Endodermal cell (in vitro differentiated cells): ENCODE data around the gene XDH. TPM values are rescaled to one million over a fixed set of nuclear protein-coding genes. Genes with fewer than 3 reads are reported as not detected.

Experiments
- DNase-seq: peaks from one replicate; pipeline ENCODE4 v3.0.0-alpha.2; 2017
- H3K27ac ChIP-seq: 2 replicates; pipeline ENCODE4 v1.5.1; 2013; ENCODE audit warnings: mild to moderate bottlenecking, low read depth, low read length, moderate library complexity
- H3K27me3 ChIP-seq: 2 replicates; pipeline ENCODE4 v1.6.1; 2013; ENCODE audit warnings: mild to moderate bottlenecking, low read length, moderate library complexity; ENCODE audit not compliant: insufficient read depth, control insufficient read depth, poor library complexity, severe bottlenecking
- H3K36me3 ChIP-seq: 2 replicates; pipeline ENCODE4 v1.7.0; 2013; ENCODE audit warnings: mild to moderate bottlenecking, low read length, moderate library complexity; ENCODE audit not compliant: control insufficient read depth, insufficient read depth
- H3K4me1 ChIP-seq: one replicate; pipeline ENCODE4 v1.7.0; 2013; ENCODE audit warnings: low read length; ENCODE audit not compliant: control insufficient read depth, insufficient read depth
- H3K4me3 ChIP-seq: 2 replicates; pipeline ENCODE4 v1.5.1; 2013; ENCODE audit warnings: mild to moderate bottlenecking, low read length, moderate library complexity
- H3K9ac ChIP-seq: 2 replicates; pipeline ENCODE4 v1.6.1; 2013; ENCODE audit warnings: mild to moderate bottlenecking, low read length, moderate library complexity; ENCODE audit not compliant: poor library complexity, severe bottlenecking; ENCODE audit errors: extremely low read depth
- H3K9me3 ChIP-seq: 2 replicates; pipeline ENCODE4 v1.6.1; 2013; ENCODE audit warnings: mild to moderate bottlenecking, low read length, moderate library complexity; ENCODE audit not compliant: control insufficient read depth
- H3K27ac Mint-ChIP-seq: 2 replicates; pipeline ENCODE4 v1.8.0; 2020; ENCODE audit warnings: mixed read lengths
- H3K27me3 Mint-ChIP-seq: 2 replicates; pipeline ENCODE4 v1.8.0; 2021; ENCODE audit warnings: mild to moderate bottlenecking, mixed read lengths; ENCODE audit not compliant: insufficient read depth
- H3K36me3 Mint-ChIP-seq: 2 replicates; pipeline ENCODE4 v1.8.0; 2020; ENCODE audit warnings: low read depth, mixed read lengths
- H3K4me1 Mint-ChIP-seq: 2 replicates; pipeline ENCODE4 v1.8.0; 2020; ENCODE audit warnings: mixed read lengths
- H3K4me3 Mint-ChIP-seq: 2 replicates; pipeline ENCODE4 v1.8.0; 2020; ENCODE audit warnings: mild to moderate bottlenecking, moderate library complexity, mixed read lengths
- H3K9me3 Mint-ChIP-seq: 2 replicates; pipeline ENCODE4 v1.8.0; 2020; ENCODE audit warnings: mild to moderate bottlenecking, mixed read lengths
- WGBS, 2 experiments: methylation state at CpG; one replicate each; pipeline versions ENCODE4 v1.1.5 to v1.1.7; 2013; ENCODE audit warnings: missing lambda C conversion rate in 2 of 2, mixed read lengths in 1 of 2; ENCODE audit not compliant: insufficient coverage in 1 of 2, insufficient read length in 1 of 2; 5-methylcytosine and 5-hydroxymethylcytosine counted together
- total RNA-seq, 2 donors: library from RNA; stranded (reverse); fragmentation: NEBNext Ultra II Directional in 1 of 2; extraction: Animal tissue kit (Norgen Biotek cat#: 25700) in 1 of 2; gene quantifications; 2 replicates in 1 of 2; 3 replicates in 1 of 2; pipeline ENCODE4 v1.2.1, GENCODE V29; 2021
- TF ChIP-seq, protein P1 (sequence below): fragments of 200-600 bp; sonication (generic); conservative IDR thresholded peaks from 2 replicates; pipeline ENCODE4 v1.5.0; 2021; ENCODE audit warnings: antibody characterized with exemption, mild to moderate bottlenecking

Gene XDH
- total RNA-seq, 2 donors from 2014 or later = 1.9 to 4.0 TPM

DNA sequence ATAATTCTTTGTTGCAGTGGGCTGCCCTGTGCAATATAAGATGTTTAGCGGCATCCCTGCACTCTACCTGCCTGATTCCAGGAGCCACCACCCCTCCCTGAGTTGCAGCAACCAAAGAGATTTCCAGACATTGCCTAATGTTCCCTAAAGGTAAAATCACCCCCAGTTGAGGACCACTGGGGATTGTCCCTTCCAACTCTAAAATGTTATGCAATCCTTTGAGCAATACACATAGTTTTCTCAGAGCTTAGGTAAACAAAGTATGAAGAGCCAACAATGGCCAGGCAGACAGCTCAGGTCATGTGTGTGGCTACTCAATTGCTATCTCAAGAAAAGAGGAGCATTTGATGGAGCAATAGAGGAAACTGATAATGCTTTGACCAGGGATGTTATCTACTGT is 87.0 kb downstream of the XDH start:
- Mint-ChIP-seq H3K36me3 (no peaks in the 10 kb centered on the region), H3K9me3 (no peaks in the 10 kb centered on the region), H3K27ac (no peak overlapping the region), H3K4me1 (peaks cover 37% of the 10 kb centered on the region), H3K4me3 (no peak overlapping the region), H3K27me3 (peaks cover 37% of the 10 kb centered on the region)
- H3K27ac ChIP-seq = no peak overlapping the region
- no peak overlapping the region for H3K9ac ChIP-seq
- H3K9me3 ChIP-seq = no peaks in the 10 kb centered on the region
- no peaks in the 10 kb centered on the region for H3K36me3 ChIP-seq
- 83 to 88% methylated on average over 1 of the region's 1 CpG for WGBS, 2 experiments
- no peak for DNase-seq
- TF ChIP-seq, protein P1, sequence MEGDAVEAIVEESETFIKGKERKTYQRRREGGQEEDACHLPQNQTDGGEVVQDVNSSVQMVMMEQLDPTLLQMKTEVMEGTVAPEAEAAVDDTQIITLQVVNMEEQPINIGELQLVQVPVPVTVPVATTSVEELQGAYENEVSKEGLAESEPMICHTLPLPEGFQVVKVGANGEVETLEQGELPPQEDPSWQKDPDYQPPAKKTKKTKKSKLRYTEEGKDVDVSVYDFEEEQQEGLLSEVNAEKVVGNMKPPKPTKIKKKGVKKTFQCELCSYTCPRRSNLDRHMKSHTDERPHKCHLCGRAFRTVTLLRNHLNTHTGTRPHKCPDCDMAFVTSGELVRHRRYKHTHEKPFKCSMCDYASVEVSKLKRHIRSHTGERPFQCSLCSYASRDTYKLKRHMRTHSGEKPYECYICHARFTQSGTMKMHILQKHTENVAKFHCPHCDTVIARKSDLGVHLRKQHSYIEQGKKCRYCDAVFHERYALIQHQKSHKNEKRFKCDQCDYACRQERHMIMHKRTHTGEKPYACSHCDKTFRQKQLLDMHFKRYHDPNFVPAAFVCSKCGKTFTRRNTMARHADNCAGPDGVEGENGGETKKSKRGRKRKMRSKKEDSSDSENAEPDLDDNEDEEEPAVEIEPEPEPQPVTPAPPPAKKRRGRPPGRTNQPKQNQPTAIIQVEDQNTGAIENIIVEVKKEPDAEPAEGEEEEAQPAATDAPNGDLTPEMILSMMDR = no peak
- peaks cover 14% of the 10 kb centered on the region for H3K4me1 ChIP-seq
- H3K4me3 ChIP-seq = no peak overlapping the region
- H3K27me3 ChIP-seq = peaks cover 10% of the 10 kb centered on the region

DNA sequence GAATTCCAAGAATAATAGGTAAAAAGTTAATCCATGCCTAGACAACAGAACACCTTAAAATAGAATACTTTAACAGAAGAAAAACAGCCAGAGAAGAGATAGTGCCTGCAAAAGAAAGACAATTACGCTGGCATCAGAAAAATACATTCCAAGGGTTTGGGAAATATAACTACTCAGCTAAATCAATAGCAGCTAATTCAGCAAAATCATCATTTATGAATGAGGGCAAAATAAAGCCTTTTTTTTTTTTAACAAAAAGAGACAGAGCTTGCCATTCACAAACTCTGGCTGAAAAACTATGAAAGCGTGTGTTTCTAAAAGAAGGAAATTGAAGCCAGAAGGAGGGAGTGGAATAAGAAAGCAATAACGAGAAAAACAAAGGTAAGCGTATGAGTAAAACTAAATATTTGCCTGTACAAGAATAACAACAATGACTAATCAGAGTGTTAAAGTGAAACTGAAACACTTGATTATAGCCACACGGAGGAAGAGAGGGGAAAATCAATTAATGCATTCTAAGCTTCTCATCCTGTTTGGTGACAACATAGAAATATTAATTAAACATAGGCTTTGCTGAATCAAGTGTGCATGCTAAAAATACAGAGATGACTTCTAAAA is 90.4 kb downstream of the XDH start:
- no peak overlapping the region for H3K27ac Mint-ChIP-seq
- Histone ChIP-seq H3K36me3 (no peaks in the 10 kb centered on the region), H3K9ac (no peak overlapping the region), H3K9me3 (no peaks in the 10 kb centered on the region), H3K27ac (no peak overlapping the region), H3K4me1 (peaks cover 10% of the 10 kb centered on the region), H3K27me3 (no peaks in the 10 kb centered on the region), H3K4me3 (no peak overlapping the region)
- TF ChIP-seq, protein P1 = no peak
- DNase-seq = no peak
- no peak overlapping the region for H3K4me3 Mint-ChIP-seq
- H3K9me3 Mint-ChIP-seq = no peaks in the 10 kb centered on the region
- peaks cover 15% of the 10 kb centered on the region for H3K4me1 Mint-ChIP-seq
- 88 to 100% methylated on average over 3 to 5 of the region's 5 CpGs for WGBS, 2 experiments
- no peaks in the 10 kb centered on the region for H3K36me3 Mint-ChIP-seq
- H3K27me3 Mint-ChIP-seq = peaks cover 17% of the 10 kb centered on the region

DNA sequence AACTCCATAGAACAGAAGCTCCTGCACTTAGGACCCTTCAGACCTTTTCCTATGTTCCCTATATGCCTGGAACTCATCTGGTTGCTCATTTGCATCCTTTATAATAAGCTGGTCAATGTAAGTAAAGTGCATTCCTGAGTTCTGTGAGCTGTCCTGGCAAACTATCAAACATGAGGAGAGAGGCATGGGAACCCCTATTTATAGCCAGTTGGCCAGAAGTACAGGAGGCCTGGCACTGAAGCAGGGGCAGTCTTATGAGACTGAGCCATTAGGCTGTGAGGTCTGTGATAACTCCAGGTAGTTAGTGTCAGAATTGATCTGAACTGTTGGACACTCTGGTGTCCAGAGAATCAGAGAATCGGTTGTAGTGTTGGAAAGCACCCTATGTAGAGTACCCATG is 92.2 kb downstream of the XDH start:
- H3K4me3 ChIP-seq = no peak overlapping the region
- H3K4me3 Mint-ChIP-seq = no peak overlapping the region
- H3K9me3 ChIP-seq = no peaks in the 10 kb centered on the region
- H3K27me3 Mint-ChIP-seq = peaks cover 11% of the 10 kb centered on the region
- H3K27ac ChIP-seq = no peak overlapping the region
- H3K36me3 Mint-ChIP-seq = no peaks in the 10 kb centered on the region
- no peaks in the 10 kb centered on the region for H3K27me3 ChIP-seq
- H3K36me3 ChIP-seq = no peaks in the 10 kb centered on the region
- no peak overlapping the region for H3K9ac ChIP-seq
- H3K4me1 Mint-ChIP-seq = peaks cover 5% of the 10 kb centered on the region
- TF ChIP-seq, protein P1 = no peak
- DNase-seq = no peak
- H3K9me3 Mint-ChIP-seq = no peaks in the 10 kb centered on the region
- WGBS, 2 experiments = 92% methylated on average over 1 of the region's 1 CpG; no CpG with 5 or more reads in 1 of the 2 experiments
- no peaks in the 10 kb centered on the region for H3K4me1 ChIP-seq
- H3K27ac Mint-ChIP-seq = no peak overlapping the region
